Measurements from ENCODE around the gene TEX19. TPM values are rescaled to one million over a fixed set of nuclear protein-coding genes. Genes with fewer than 3 reads are reported as not detected.

The TEX19 gene
- total and polyA plus RNA-seq, 10 of the 15 experiments (the other 5 are each of a cell fraction or from before 2014, with no cell fraction given) = 0.03 to 0.32 (median 0.13) TPM; not detected in 3

DNA sequence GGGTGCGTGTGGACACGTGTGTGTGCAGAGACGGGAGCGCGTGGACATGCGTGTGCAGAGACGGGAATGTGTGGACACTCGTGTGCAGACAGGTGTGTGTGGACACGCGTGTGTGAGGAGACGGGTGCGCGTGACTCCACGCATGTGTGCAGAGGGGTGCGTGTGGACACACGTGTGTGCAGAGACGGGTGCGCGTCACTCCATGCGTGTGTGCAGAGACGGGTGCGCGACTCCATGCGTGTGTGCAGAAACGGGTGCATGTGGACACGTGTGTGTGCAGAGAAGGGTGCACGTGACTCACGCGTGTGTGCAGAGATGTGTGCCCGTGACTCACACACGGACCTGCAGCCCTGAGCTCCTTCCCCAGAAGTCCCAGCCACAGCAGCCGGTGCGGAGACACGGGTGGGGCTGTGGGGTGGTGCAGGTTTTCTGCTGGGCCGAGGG is 39.4 kb upstream of the TEX19 start (continued):
- TF ChIP-seq, protein P1, sequence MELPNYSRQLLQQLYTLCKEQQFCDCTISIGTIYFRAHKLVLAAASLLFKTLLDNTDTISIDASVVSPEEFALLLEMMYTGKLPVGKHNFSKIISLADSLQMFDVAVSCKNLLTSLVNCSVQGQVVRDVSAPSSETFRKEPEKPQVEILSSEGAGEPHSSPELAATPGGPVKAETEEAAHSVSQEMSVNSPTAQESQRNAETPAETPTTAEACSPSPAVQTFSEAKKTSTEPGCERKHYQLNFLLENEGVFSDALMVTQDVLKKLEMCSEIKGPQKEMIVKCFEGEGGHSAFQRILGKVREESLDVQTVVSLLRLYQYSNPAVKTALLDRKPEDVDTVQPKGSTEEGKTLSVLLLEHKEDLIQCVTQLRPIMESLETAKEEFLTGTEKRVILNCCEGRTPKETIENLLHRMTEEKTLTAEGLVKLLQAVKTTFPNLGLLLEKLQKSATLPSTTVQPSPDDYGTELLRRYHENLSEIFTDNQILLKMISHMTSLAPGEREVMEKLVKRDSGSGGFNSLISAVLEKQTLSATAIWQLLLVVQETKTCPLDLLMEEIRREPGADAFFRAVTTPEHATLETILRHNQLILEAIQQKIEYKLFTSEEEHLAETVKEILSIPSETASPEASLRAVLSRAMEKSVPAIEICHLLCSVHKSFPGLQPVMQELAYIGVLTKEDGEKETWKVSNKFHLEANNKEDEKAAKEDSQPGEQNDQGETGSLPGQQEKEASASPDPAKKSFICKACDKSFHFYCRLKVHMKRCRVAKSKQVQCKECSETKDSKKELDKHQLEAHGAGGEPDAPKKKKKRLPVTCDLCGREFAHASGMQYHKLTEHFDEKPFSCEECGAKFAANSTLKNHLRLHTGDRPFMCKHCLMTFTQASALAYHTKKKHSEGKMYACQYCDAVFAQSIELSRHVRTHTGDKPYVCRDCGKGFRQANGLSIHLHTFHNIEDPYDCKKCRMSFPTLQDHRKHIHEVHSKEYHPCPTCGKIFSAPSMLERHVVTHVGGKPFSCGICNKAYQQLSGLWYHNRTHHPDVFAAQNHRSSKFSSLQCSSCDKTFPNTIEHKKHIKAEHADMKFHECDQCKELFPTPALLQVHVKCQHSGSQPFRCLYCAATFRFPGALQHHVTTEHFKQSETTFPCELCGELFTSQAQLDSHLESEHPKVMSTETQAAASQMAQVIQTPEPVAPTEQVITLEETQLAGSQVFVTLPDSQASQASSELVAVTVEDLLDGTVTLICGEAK (IDR thresholded peaks at IDR 0.05; ENCODE audit: borderline replicate concordance) = no peak

DNA sequence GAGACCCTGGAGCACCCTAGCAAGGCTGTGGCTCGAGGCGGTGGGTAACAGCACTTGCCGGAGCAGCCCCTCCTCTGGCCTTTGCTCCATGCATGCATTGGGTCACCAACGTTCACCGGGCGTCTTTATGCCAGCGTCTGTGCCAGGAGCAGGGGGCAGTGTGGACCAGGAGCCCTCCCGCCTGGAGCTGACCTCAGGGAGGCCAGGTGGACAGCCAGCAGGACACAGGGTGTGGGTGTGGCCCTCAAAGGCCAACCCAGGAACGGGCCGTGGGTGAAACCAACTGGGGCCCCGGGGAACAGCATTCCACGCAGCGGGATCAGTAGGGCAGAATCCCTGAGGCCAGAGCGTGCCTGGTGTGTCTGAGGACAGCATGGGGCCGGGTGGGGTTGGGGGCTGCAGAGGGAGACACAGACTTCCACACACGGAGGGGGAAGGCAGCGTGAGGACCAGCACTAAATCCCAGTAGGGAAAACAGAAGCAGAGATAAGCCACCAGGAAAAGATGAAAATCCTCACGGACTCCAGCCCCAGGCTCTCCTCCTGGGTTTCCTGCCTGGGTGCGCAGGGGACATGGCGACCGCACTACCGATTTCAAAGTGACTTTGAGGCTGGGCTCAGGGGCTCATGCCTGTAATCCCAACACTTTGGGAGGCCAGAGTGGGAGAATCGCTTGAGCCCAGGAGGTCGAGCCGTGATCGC is 38.8 kb upstream of the TEX19 start:
- in situ Hi-C loops (cut with MboI) = no loop called here
- H3K4me1 ChIP-seq (ENCODE audit: control insufficient read depth, insufficient read depth, low read length) = no peaks in the 10 kb centered on the region; the same call in 1 of the 2 replicates
- TF ChIP-seq ETV6 (conservative IDR thresholded peaks at IDR 0.05 in 1 of 2, IDR thresholded peaks at IDR 0.05 in 1 of 2; ENCODE audit: borderline replicate concordance in 1 of 2, low read depth in 1 of 2) (no peak), NFIC (IDR thresholded peaks at IDR 0.05; ENCODE audit: low read depth, low read length) (no peak), SRF (IDR thresholded peaks at IDR 0.05; ENCODE audit: low read depth in 2 of 2, low read length in 2 of 2) (no peak), SMAD1 (IDR thresholded peaks at IDR 0.05; ENCODE audit: low read depth, partially characterized antibody) (no peak)
- TF ChIP-seq, protein P2, sequence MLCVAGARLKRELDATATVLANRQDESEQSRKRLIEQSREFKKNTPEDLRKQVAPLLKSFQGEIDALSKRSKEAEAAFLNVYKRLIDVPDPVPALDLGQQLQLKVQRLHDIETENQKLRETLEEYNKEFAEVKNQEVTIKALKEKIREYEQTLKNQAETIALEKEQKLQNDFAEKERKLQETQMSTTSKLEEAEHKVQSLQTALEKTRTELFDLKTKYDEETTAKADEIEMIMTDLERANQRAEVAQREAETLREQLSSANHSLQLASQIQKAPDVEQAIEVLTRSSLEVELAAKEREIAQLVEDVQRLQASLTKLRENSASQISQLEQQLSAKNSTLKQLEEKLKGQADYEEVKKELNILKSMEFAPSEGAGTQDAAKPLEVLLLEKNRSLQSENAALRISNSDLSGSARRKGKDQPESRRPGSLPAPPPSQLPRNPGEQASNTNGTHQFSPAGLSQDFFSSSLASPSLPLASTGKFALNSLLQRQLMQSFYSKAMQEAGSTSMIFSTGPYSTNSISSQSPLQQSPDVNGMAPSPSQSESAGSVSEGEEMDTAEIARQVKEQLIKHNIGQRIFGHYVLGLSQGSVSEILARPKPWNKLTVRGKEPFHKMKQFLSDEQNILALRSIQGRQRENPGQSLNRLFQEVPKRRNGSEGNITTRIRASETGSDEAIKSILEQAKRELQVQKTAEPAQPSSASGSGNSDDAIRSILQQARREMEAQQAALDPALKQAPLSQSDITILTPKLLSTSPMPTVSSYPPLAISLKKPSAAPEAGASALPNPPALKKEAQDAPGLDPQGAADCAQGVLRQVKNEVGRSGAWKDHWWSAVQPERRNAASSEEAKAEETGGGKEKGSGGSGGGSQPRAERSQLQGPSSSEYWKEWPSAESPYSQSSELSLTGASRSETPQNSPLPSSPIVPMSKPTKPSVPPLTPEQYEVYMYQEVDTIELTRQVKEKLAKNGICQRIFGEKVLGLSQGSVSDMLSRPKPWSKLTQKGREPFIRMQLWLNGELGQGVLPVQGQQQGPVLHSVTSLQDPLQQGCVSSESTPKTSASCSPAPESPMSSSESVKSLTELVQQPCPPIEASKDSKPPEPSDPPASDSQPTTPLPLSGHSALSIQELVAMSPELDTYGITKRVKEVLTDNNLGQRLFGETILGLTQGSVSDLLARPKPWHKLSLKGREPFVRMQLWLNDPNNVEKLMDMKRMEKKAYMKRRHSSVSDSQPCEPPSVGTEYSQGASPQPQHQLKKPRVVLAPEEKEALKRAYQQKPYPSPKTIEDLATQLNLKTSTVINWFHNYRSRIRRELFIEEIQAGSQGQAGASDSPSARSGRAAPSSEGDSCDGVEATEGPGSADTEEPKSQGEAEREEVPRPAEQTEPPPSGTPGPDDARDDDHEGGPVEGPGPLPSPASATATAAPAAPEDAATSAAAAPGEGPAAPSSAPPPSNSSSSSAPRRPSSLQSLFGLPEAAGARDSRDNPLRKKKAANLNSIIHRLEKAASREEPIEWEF (IDR thresholded peaks at IDR 0.05; ENCODE audit: insufficient replicate concordance, low read depth, low read length) = no peak

More for the DNA sequence above, 38.8 kb upstream of the TEX19 start:
- RAD21 ChIA-PET (ENCODE audit: unreplicated experiment) = interaction anchor here (0.6 to 6.5 kb wide), 7 partner anchors 19 to 827 kb away, joined by 3 to 77 read pairs (median 7); no protein-coding TSS in a partner anchor
- no TSS peak for BruUV-seq (replicated peaks)
- H2AFZ ChIP-seq (ENCODE audit: control insufficient read depth, low read depth, low read length) = no peak overlapping the region
- CTCF ChIA-PET = interaction anchor here (0.6 to 6.2 kb wide), 12 partner anchors 10 to 114 kb away, joined by 3 to 94 read pairs (median 4); no protein-coding TSS in a partner anchor
- no peaks in the 10 kb centered on the region; the same call in 1 of the 3 replicates for H3K9me3 ChIP-seq (replicated peaks; ENCODE audit: control insufficient read depth, insufficient read depth, low read length)
- no peaks in the 10 kb centered on the region for H3K79me2 ChIP-seq (ENCODE audit: control insufficient read depth, insufficient read depth, low read length)
- no peak overlapping the region for H3K4me2 ChIP-seq (ENCODE audit: control insufficient read depth, insufficient read depth)
- no peak for ATAC-seq
- no peaks in the 10 kb centered on the region for H4K20me1 ChIP-seq (ENCODE audit: control insufficient read depth, insufficient read depth)
- no peak for FAIRE-seq
- H3K27me3 ChIP-seq (replicated peaks in 1 of 2; ENCODE audit: control insufficient read depth in 2 of 2, insufficient read depth in 2 of 2, low read length in 1 of 2) = no peaks in the 10 kb centered on the region; a peak in 2 of 4 replicates
- POLR2A ChIA-PET = interaction anchor here (1.0 kb wide), 3 partner anchors 19 to 111 kb away, joined by 3 to 5 read pairs (median 4); no protein-coding TSS in a partner anchor
- H3K36me3 ChIP-seq (ENCODE audit: control insufficient read depth in 2 of 2, insufficient read depth in 2 of 2, low read length in 1 of 2) = no peaks in the 10 kb centered on the region
- no peak overlapping the region for H3K27ac ChIP-seq (ENCODE audit: control insufficient read depth, insufficient read depth)
- SMC1A ChIA-PET (ENCODE audit: uncharacterized antibody, unreplicated experiment) = interaction anchor here (0.7 to 4.1 kb wide), 8 partner anchors 11 to 290 kb away, joined by 3 to 42 read pairs (median 5); no protein-coding TSS in a partner anchor
- no peak overlapping the region for H3K9ac ChIP-seq (ENCODE audit: control insufficient read depth, insufficient read depth, low read length)
- WGBS (ENCODE audit: insufficient coverage, insufficient replicate concordance, low lambda C conversion rate, missing lambda C conversion rate) = 70% methylated on average over 18 of the region's 26 CpGs
- no peak for DNase-seq (ENCODE audit: low read depth, low spot score)
- intact Hi-C loops (cut with micrococcal nuclease; ENCODE audit: unreplicated experiment) = no loop called here
- H3K4me3 ChIP-seq = no peak overlapping the region
